ENCODE data around the gene SOX13.

SOX13 gene

DNA sequence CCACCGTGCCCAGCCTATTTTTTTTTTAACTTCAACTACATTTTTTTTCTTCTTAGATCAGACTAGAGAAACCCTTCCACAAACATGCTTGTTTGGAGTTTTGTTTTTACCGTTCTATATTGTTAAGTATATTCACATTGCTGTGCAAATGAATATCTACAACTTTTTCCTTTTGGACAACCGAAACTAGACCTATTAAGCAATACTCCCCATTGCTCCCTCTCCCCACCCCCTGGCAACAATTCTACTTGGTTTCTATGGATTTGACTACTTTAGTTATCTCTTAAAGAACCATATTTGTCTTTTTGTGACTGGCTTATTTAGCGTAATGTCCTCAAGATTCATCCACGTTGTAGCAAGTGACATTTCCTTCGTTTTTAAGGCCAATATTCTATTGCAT is 59.8 kb downstream of the SOX13 start:
- no peak for DNase-seq

GRCh38 chr1:204134103-204134502 is 61.2 kb downstream of the SOX13 start:
- no peak for DNase-seq

GRCh38 chr1:204136814-204137213 is 63.9 kb downstream of the SOX13 start:
- no peak for DNase-seq

- DNase-seq: no peak
These were observed 66.2 kb downstream of the SOX13 start for GRCh38 chr1:204139088-204139487.

DNA sequence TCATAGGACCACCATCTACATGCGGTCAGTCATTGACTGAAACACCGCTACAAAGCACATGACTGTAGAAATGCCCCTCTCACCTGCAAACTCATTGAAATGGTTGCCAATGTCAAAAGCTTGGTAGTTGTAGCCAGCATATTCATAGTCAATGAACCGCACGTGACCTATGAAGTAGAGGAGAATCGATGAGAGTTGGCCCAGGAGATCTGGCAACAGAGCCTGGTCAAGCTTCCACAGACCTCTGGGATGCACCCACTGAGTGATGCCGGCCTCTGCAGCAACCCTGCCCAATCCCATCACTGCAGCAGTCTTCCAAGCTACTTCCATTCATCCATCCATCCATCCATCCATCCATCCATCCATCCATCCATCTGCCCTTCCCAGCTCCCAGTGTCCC is 67.0 kb downstream of the SOX13 start:
- DNase-seq: no peak

DNA sequence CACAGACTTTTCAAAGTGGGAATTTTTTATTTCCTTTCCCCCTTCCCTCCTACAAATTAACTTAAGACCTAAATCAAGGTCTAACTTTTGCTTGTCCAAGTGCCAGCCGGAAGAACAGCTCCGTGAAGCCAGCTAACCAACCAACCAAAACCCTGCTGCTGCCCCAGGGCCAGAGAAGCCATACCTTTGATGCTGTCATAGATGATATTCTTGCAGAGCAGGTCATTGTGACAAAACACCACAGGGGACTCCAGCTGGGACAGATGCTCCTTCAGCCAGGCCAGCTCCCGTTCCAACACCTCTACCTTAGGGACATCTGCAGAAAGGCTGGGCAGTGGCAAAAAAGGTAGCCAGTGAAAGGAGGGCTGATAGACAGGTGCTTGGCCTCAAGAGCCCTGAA is 68.2 kb downstream of the SOX13 start:
- no peak for DNase-seq

GRCh38 chr1:204142032-204142974 is 69.4 kb downstream of the SOX13 start:
- DNase-seq: no peak

DNA sequence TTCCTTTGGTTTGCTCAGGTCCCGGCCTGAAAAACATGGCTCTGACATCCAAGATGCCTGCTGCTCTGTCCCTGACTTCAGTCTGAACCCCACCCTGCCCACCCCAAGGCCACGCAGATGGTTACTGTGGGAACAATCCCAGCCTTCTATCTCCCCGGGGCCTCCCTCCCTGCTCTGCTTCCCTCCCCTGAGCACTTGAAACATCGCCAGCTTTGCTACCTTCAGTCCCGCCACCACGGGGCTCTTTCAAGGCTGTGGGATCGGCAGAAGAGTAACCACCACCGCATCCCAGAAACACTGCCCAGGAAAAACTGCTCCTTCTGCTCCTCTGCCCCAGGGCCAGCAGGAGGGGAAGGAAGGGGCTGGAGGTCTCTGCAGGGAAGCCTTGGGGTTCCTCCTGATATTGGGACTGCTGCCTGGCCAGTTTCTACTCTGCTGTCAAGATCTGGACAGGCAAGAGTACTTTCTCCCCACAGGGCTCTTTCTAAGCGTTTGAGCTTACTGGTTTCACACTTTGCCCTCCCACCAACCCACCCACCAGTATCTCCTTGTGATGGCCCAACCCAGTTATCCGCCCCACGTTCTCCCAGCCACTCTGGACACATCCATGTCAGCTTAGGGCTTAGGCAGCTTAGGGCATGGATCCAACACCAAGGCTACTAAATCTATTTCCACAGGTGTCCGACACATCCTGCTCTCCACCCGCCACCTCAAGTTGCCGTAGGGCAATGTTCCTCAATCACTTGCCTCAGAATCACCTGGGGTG is 70.5 kb downstream of the SOX13 start:
- DNase-seq: no peak

DNA sequence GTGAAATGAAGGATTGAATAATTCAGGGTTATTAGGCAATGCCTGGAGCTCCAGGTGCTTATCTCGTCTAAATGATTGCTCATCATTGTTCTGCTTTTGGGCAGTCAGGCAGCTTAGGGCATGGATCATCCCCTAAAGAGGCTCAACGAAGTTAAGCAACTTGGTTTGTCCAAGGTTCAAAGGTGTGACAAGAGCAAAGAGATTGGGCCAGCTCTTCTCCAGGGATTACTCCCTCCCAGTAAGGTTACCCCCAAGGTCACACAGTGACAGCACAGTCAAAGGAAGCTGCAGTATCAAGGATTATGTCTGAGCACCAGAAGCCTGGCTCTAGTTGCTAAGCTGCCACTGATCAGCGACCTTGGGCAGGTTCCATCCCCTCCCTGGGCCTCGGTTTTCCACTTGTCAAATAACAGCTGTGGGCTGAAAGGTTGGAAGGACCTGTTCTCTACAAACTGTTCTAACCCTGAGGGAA is 72.2 kb downstream of the SOX13 start:
- DNase-seq: no peak

GRCh38 chr1:204146309-204146708 is 73.4 kb downstream of the SOX13 start:
- no peak for DNase-seq

- no peak for DNase-seq
These were observed 74.0 kb downstream of the SOX13 start for GRCh38 chr1:204146965-204147364.

DNA sequence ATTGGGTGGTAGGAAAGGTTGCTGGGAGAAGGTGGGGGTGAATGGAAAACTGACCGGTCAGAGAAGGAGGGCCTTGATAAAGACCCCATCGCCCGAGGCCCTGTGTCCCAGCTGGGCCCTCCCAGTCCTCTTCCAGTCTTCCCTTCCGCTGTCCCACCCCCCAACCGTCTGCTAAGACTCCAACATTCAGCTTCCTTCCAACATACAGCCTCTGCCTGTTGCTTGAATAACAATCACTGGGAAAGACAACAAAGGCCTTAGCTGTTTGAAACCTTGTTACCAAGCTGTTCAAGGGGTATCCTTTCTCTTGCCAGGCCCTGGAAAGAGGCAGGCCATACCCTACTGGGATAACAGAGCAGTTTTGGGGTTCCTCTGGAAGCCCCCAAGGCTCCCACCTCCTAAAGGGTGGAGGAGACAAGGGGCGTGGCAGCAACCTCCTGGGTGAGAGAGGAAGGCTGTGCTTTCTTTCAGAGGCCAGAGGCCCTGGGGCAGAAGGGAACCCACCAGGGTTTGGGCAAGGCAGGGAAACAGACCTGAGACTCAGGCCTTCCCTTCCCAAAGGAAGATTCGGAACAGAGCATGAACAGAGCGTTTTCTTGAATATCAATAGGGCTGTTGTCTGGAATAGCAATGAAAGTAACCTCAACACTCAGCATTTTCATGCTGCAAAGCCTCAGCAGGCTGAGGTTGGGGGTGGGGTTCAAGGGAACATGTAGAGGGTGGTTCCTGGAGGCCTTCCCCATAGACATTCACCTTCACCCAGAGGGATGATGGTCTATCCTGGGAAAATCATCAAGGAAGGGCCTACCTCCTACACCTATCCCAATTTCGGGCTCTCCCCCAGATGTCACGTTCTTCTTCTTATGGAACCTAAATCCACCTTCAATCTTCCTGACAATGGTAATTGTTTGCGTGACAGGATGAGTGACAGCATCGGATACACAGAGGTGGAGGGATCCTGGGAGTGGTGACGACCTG is 74.8 kb downstream of the SOX13 start:
- DNase-seq: no peak

- no peak for DNase-seq
These were observed 76.2 kb downstream of the SOX13 start for GRCh38 chr1:204149107-204149506.

- DNase-seq: no peak
These were observed 77.0 kb downstream of the SOX13 start for GRCh38 chr1:204149635-204150565.

- DNase-seq: no peak
These were observed 78.0 kb downstream of the SOX13 start for GRCh38 chr1:204150702-204151551.

DNA sequence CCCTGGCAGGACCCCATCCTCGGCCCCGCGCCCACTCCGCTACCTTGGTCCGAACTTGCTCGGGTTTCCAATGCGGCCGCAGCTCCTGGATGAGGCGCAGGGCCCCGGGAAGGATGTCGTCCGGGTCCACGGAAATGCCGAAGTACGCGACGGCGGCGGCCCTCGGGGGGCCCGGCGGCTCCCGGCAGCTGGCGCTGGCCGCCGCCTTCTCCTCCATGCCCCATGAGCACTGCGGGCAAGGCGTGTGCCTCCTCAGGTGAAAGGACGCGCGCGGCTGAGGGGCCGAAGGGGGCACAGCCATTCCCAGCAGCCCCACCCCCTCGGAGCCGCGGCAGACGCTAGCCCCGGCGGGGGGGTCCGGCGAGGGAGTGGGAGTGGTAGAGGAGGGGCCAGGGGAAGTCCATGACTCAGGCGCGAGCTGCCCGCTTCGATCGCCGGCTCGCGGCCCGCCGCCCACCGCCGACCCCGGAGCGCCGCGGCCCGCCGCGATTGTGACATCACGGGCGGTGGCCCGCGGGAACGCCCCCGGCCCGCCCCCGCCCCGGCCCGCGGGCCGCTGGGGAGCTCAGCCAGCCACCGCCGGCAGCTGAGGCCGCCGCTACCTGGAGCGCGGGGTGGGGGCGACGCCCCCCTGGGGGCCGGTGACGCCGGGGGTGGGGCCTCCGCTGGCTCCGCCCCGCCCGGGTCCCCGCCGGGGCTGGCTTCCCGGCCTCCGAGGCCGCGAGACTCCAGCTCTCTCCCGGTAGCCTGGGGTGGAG is 78.8 kb downstream of the SOX13 start, which contains the start of gene ETNK2:
Gene ETNK2 (minus strand): TSS at position 493 of the 758 bp plus-strand sequence. CDS start 192 bp downstream, at position 301.
- peak; percentile 39 for DNase-seq

DNA sequence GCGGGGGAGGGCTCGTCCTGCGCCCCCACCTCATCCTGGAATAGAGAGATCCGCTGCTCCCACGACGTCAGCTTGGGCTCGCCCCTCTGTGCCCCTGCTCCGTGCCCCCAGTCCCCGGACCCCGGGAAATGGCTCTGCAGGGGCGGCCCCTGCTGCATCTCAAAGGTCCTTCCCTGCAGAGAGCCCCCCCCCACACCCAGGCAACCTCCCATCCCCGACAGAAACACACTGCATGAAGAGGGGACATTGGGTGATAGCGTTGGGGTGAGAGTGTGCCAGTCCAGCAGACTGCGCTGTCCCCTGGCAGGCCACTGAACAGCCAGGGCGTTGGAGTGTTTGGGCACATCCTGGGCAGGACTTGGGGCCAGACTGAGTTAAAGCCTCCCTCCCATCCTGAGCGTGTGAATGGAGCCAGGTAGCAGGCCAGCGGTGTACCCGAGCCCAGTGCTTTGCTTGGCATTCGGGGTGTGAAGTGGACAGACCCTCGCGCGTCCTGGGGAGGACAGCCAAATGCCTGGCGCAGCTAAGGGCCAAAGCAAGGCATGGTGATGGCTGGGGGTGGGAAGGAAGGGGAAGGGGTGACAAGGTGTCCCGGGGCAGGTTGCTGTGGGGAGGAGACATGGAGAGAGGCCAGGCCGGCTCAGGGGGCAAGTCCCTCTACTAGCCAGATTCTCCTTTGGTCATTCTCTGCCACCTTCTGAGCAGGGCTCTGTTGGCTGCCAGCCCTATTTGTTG is 79.6 kb downstream of the SOX13 start:
- DNase-seq: no peak

DNA sequence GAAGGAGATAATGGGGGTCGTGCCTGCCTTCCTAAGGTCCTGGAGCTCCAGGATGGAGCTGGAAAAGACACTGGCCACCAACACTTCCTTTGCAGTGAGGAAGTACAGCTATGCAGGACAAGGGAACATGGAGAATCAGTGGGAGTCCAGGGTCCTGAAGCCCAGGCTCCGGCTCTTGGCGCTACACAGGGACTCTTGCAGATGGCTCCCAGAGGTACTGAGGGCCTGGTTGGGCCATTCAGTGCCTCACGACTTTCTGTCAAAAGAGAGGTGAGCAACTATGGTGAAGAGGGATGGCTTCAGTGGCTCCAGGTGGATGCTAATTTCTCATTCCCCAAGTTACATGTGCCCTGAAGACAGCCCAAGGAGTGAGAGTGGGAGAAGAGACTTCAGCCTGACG is 80.8 kb downstream of the SOX13 start:
- DNase-seq: no peak
